Gastrocnemius medialis (tissue), 4 donors: Measurements from ENCODE around the gene CCDC88A. TPM values are rescaled to one million over a fixed set of nuclear protein-coding genes. Genes with fewer than 3 reads are reported as not detected.
A peak's percentile ranks its signal among the peaks of the same experiment; 100 is the strongest.
"Not testable (repeated sequence)": the region's sequence is repeated elsewhere in the genome, so short reads cannot be mapped to it uniquely, and the experiment has no call there.

ENCODE experiments used
- ATAC-seq, 2 donors: fragments of 150-250 bp; one replicate each; pipeline ENCODE4 v1.9.1; 2016
- DNase-seq, 2 donors: peaks; one replicate each; pipeline ENCODE4 v3.0.0-alpha.2; 2019
- H3K27ac ChIP-seq, 4 donors: fragments of 200-600 bp; sonication (generic); 1 replicate in 1 of 4; 2 replicates in 3 of 4; pipeline ENCODE4 v1.5.1; 2016 to 2018; ENCODE audit warnings: mild to moderate bottlenecking in 2 of 4, moderate library complexity in 1 of 4
- H3K27me3 ChIP-seq, 3 donors: fragments of 200-600 bp; sonication (generic) in 2 of 3; 1 replicate in 1 of 3; 2 replicates in 2 of 3; pipeline versions ENCODE4 v1.5.1 to v1.6.0; 2016 to 2019; ENCODE audit warnings: mild to moderate bottlenecking in 1 of 3, moderate library complexity in 1 of 3
- H3K36me3 ChIP-seq, 2 donors: fragments of 200-600 bp; sonication (generic) in 1 of 2; one replicate each; pipeline ENCODE4 v1.5.1; 2017 to 2018
- H3K4me1 ChIP-seq, 2 donors: fragments of 200-600 bp; sonication (generic) in 1 of 2; one replicate each; pipeline ENCODE4 v1.5.1; 2016 to 2017; ENCODE audit warnings: mild to moderate bottlenecking in 2 of 2
- H3K4me3 ChIP-seq, 4 donors: fragments of 200-600 bp; sonication (generic) in 3 of 4; 1 replicate in 1 of 4; 2 replicates in 3 of 4; pipeline ENCODE4 v1.5.1; 2016 to 2019; ENCODE audit warnings: mild to moderate bottlenecking in 2 of 4
- H3K9me3 ChIP-seq, 3 donors: fragments of 200-600 bp; sonication (generic) in 2 of 3; 1 replicate in 1 of 3; 2 replicates in 2 of 3; pipeline ENCODE4 v1.5.1; 2016 to 2019
- CTCF ChIP-seq, 5 experiments: fragments of 450-650 bp in 3 of 5; fragments of 200-600 bp in 2 of 5; sonication (generic) in 2 of 5; IDR thresholded peaks in 4 of 5; conservative IDR thresholded peaks in 1 of 5; 1 replicate in 4 of 5; 2 replicates in 1 of 5; pipeline ENCODE4 v1.5.1; 2016 to 2019; ENCODE audit warnings: antibody characterized with exemption in 5 of 5, mild to moderate bottlenecking in 3 of 5, moderate library complexity in 3 of 5
- POLR2A ChIP-seq, 2 donors: fragments of 450-650 bp; IDR thresholded peaks; one replicate each; pipeline ENCODE4 v1.6.1; 2017; ENCODE audit warnings: antibody characterized with exemption in 2 of 2, mild to moderate bottlenecking in 2 of 2, moderate library complexity in 2 of 2
- in situ Hi-C, 4 donors: fragments of 200-750 bp; cut with MboI; loops; one replicate each; pipeline versions ENCODE4 v1.15.0 to v1.8.0; 2017; ENCODE audit warnings: low sequenced_read_pairs in 4 of 4
- intact Hi-C: fragments of 100-400 bp; cut with DNase I; formaldehyde crosslinking; loops from one replicate; pipeline ENCODE4 v1.15.1; 2023; ENCODE audit warnings: low total_unique reads
- total RNA-seq, 4 donors: library from RNA; depleted of rRNA; stranded (reverse); fragments of >200 nt; gene quantifications; one replicate each; pipeline versions ENCODE4 v1.1.0 to v1.2.3, GENCODE V29; 2016

CCDC88A gene
- total RNA-seq, 4 donors from 2014 or later = 12.9 to 28.7 (median 19.4) TPM

- in situ Hi-C loops = no loop called here
- H3K4me1 ChIP-seq = no peaks in the 10 kb centered on the region
- H3K27ac ChIP-seq = no peak overlapping the region
- no peak for DNase-seq
- intact Hi-C loops = no loop called here
- peaks cover 0 to 12% of the 10 kb centered on the region in 2 donors for H3K36me3 ChIP-seq
- no peak overlapping the region for H3K4me3 ChIP-seq
- no peaks in the 10 kb centered on the region for H3K9me3 ChIP-seq
- no peak for ATAC-seq
- no peaks in the 10 kb centered on the region for H3K27me3 ChIP-seq
- no peak for TF ChIP-seq CTCF (IDR thresholded peaks at IDR 0.05 in 4 of 5, conservative IDR thresholded peaks at IDR 0.05 in 1 of 5)
- TF ChIP-seq POLR2A (IDR thresholded peaks at IDR 0.05) = no peak
These were observed 123.3 kb downstream of the CCDC88A start for GRCh38 chr2:55296393-55296792.

DNA sequence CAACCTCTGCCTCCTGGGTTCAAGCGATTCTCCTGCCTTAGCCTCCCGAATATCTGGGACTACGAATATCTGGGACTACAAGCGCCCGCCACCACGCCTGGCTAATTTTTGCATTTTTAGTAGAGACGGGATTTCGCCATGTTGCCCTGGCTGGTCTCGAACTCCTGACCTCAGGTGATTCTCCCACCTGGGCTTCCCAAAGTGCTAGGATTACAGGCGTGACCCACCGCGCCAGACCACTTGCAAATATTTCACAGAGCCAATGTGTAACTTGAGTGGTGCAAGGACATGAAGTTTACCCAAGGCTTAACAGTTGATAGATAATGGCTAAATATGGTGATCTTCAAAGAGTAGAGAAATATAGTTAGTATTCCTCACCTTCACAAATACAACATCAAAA lies 136.6 kb downstream of the CCDC88A start:
- intact Hi-C loops = loop anchor here (5.0 kb wide), 1 partner anchor 134 kb away; the partner anchor contains the start of gene CCDC88A
- ATAC-seq = no peak
- DNase-seq = no peak
- TF ChIP-seq CTCF (IDR thresholded peaks at IDR 0.05 in 4 of 5, conservative IDR thresholded peaks at IDR 0.05 in 1 of 5) (no peak), POLR2A (IDR thresholded peaks at IDR 0.05) (no peak)
- H3K27me3 ChIP-seq = no peaks in the 10 kb centered on the region
- H3K27ac ChIP-seq = peak overlapping the region in 3 of 4 donors; percentile 86 to 97 (median 89)
- no peaks in the 10 kb centered on the region for H3K36me3 ChIP-seq
- peak overlapping the region; percentile 65 to 91 (median 77) for H3K4me3 ChIP-seq
- peaks cover 0 to 10% of the 10 kb centered on the region in 2 donors for H3K4me1 ChIP-seq
- in situ Hi-C loops = no loop called here
- no peaks in the 10 kb centered on the region for H3K9me3 ChIP-seq

GRCh38 chr2:55282110-55282917 lies 137.3 kb downstream of the CCDC88A start:
- intact Hi-C loops = loop anchor here (5.0 kb wide), 1 partner anchor 135 kb away; the partner anchor contains the start of gene CCDC88A
- TF ChIP-seq CTCF (IDR thresholded peaks at IDR 0.05 in 4 of 5, conservative IDR thresholded peaks at IDR 0.05 in 1 of 5) (no peak), POLR2A (IDR thresholded peaks at IDR 0.05) (peak; percentile 32 to 51)
- DNase-seq (peak; percentile 67 to 81), ATAC-seq (peak; percentile 90 to 94)
- Histone ChIP-seq H3K4me1 (peaks cover 0 to 10% of the 10 kb centered on the region in 2 donors), H3K4me3 (peak overlapping the region; percentile 65 to 91 (median 77)), H3K27ac (peak overlapping the region; percentile 84 to 97 (median 88)), H3K27me3 (no peaks in the 10 kb centered on the region), H3K9me3 (no peaks in the 10 kb centered on the region), H3K36me3 (no peaks in the 10 kb centered on the region)
- in situ Hi-C loops = no loop called here

DNA sequence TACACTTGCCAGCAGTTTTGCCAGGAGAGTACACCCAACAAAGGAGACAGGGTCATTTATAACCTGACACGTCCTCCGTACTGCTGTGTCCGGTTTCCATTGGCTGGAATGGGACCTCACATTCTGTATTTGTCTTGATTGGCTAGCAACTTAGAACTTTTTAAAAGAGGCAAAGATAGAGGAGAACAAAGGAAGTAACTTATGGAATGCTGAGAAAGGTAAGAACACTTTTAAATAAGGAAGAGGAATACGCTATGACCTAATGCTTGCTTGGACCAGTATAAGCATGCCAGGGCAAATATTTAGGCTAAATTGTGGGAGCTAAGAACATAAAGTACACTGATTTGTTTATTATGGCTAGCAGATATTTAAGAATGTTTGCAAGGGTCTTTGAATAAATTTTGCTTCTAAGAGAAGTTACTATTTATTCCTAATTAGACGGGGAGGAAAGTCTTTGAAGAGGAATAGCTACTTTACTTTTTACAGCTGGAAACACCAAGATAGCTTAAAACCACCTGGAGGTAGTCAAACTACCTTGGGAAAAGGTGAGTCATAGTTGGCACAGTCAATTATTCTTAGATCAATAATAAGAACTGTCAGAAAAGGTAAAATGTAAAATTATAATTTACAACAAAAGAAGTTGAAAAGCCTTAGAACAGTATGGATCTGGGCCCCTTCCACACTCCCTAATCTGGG lies 138.7 kb downstream of the CCDC88A start:
- H3K4me1 ChIP-seq, H3K4me3 ChIP-seq, in situ Hi-C loops, ATAC-seq, H3K27me3 ChIP-seq, H3K36me3 ChIP-seq, DNase-seq, H3K9me3 ChIP-seq: not testable (repeated sequence)
- intact Hi-C loops = loop anchor here (5.0 kb wide), 1 partner anchor 136 kb away; the partner anchor contains the start of gene CCDC88A
- H3K27ac ChIP-seq = peak overlapping the region in 3 of 4 donors; percentile 86 to 97 (median 89)

- H3K4me1 ChIP-seq, DNase-seq, H3K4me3 ChIP-seq, H3K9me3 ChIP-seq, ATAC-seq, H3K27ac ChIP-seq, H3K36me3 ChIP-seq, H3K27me3 ChIP-seq: not testable (repeated sequence)
- in situ Hi-C loops = loop anchor here in 1 of 4 donors (10.0 kb wide), 1 partner anchor 235 kb away; the partner anchor contains the start of gene CFAP36
- intact Hi-C loops = loop anchor here (5.0 kb wide), 1 partner anchor 137 kb away; the partner anchor contains the start of gene CCDC88A
These were observed 139.7 kb downstream of the CCDC88A start for GRCh38 chr2:55279859-55280424.

- intact Hi-C loops, H3K9me3 ChIP-seq, H3K27ac ChIP-seq, H3K4me3 ChIP-seq, H3K4me1 ChIP-seq, DNase-seq, H3K36me3 ChIP-seq, H3K27me3 ChIP-seq, ATAC-seq: not testable (repeated sequence)
- in situ Hi-C loops = loop anchor here in 1 of 4 donors (10.0 kb wide), 1 partner anchor 235 kb away; the partner anchor contains the start of gene CFAP36
These were observed 140.3 kb downstream of the CCDC88A start for GRCh38 chr2:55279214-55279835.
